HepG2 (cell line): ENCODE measurements around the gene RPL11. TPM values are rescaled to one million over a fixed set of nuclear protein-coding genes. Genes with fewer than 3 reads are reported as not detected.

Source experiments
- CBX2 ChIP-seq, 2 experiments: fragments of 200-600 bp in 1 of 2; sonication (generic); formaldehyde crosslinking in 1 of 2; IDR thresholded peaks; 2 replicates each; pipeline versions ENCODE4 v1.7.0 to v1.8.1; 2018 to 2022; ENCODE audit warnings: low read depth in 2 of 2, low read length in 1 of 2, mild to moderate bottlenecking in 1 of 2, missing genetic modification reagents in 1 of 2
- CEBPG ChIP-seq: IDR thresholded peaks from 2 replicates; pipeline ENCODE4 v1.6.1; 2016
- CSRNP1 ChIP-seq: sonication (generic); formaldehyde crosslinking; IDR thresholded peaks from 2 replicates; pipeline ENCODE4 v1.8.1; 2023; ENCODE audit warnings: mild to moderate bottlenecking, missing genetic modification reagents
- DMAP1 ChIP-seq: IDR thresholded peaks from 2 replicates; pipeline ENCODE4 v1.6.1; 2016
- ETV5 ChIP-seq: IDR thresholded peaks from 2 replicates; pipeline ENCODE4 v1.6.1; 2018; ENCODE audit warnings: missing biosample characterization, missing genetic modification reagents, inconsistent platforms, borderline replicate concordance
- FOXA1 ChIP-seq, 2 experiments: fragments of 450-650 bp in 1 of 2; sonication (generic) in 1 of 2; formaldehyde crosslinking in 1 of 2; IDR thresholded peaks; 2 replicates each; pipeline versions ENCODE4 v1.4.0 to v1.6.1; 2016 to 2020; ENCODE audit warnings: missing genetic modification reagents in 1 of 2
- GABPB1 ChIP-seq: IDR thresholded peaks from 2 replicates; pipeline ENCODE4 v1.6.1; 2016; ENCODE audit warnings: mild to moderate bottlenecking, missing genetic modification reagents, moderate library complexity, missing compliant biosample characterization
- HNF1A ChIP-seq, 2 experiments: sonication (generic) in 1 of 2; formaldehyde crosslinking in 1 of 2; IDR thresholded peaks; 2 replicates each; pipeline versions ENCODE4 v1.4.0 to v1.6.1; 2016 to 2020; ENCODE audit warnings: borderline replicate concordance in 1 of 2, low read depth in 1 of 2, mild to moderate bottlenecking in 1 of 2, missing genetic modification reagents in 1 of 2
- MAX ChIP-seq: IDR thresholded peaks from 2 replicates; pipeline ENCODE4 v1.6.1; 2012; ENCODE audit warnings: inconsistent platforms
- MIER3 ChIP-seq: IDR thresholded peaks from 2 replicates; pipeline ENCODE4 v1.6.1; 2016; ENCODE audit warnings: missing compliant biosample characterization, borderline replicate concordance
- SAP130 ChIP-seq: IDR thresholded peaks from 2 replicates; pipeline ENCODE4 v1.6.1; 2016; ENCODE audit warnings: low read depth
- SOX5 ChIP-seq: IDR thresholded peaks from 2 replicates; pipeline ENCODE4 v1.6.1; 2016; ENCODE audit warnings: borderline replicate concordance
- THAP11 ChIP-seq: IDR thresholded peaks from 2 replicates; pipeline ENCODE4 v1.6.1; 2016; ENCODE audit warnings: missing biosample characterization, missing genetic modification reagents
- USF2 ChIP-seq, 2 experiments: sonication (generic) in 1 of 2; formaldehyde crosslinking in 1 of 2; IDR thresholded peaks; 2 replicates each; pipeline versions ENCODE4 v1.5.1 to v1.6.1; 2011 to 2020; ENCODE audit warnings: borderline replicate concordance in 1 of 2, low read depth in 1 of 2, low read length in 1 of 2, mild to moderate bottlenecking in 1 of 2, missing genetic modification reagents in 1 of 2, moderate library complexity in 1 of 2
- ZEB1 ChIP-seq: IDR thresholded peaks from 2 replicates; pipeline ENCODE4 v1.6.1; 2012; ENCODE audit warnings: mild to moderate bottlenecking, low read depth, inconsistent platforms; ENCODE audit not compliant: insufficient replicate concordance
- ZGPAT ChIP-seq: IDR thresholded peaks from 2 replicates; pipeline ENCODE4 v1.6.1; 2016; ENCODE audit warnings: mild to moderate bottlenecking
- ZNF205 ChIP-seq: IDR thresholded peaks from 2 replicates; pipeline ENCODE4 v1.6.1; 2018; ENCODE audit warnings: missing biosample characterization, missing genetic modification reagents
- ZNF337 ChIP-seq: sonication (generic); formaldehyde crosslinking; IDR thresholded peaks from 2 replicates; pipeline ENCODE4 v1.5.1; 2020; ENCODE audit warnings: missing genetic modification reagents, low read depth, mild to moderate bottlenecking, borderline replicate concordance
- ZNF543 ChIP-seq: sonication (generic); formaldehyde crosslinking; IDR thresholded peaks from 2 replicates; pipeline ENCODE4 v1.4.0; 2020; ENCODE audit warnings: mild to moderate bottlenecking, missing genetic modification reagents
- polyA plus RNA-seq, 8 experiments: library from polyadenylated mRNA; depleted of rRNA in 3 of 8; stranded (reverse) in 7 of 8; unstranded in 1 of 8; fragments of >200 nt; fragmentation: Illumina TruSeq in 4 of 8; extraction: Trizol in 4 of 8; gene quantifications; 2 replicates each; pipeline versions ENCODE4 v1.2.1 to v1.2.3, GENCODE V29; 2011 to 2016; ENCODE audit warnings: low read depth in 4 of 8, missing spikeins in 1 of 8, mixed read lengths in 1 of 8; ENCODE audit not compliant: insufficient read depth in 1 of 8
- total RNA-seq, 5 experiments: library from RNA; depleted of rRNA; stranded (reverse); fragments of >200 nt; fragmentation: Illumina TruSeq; extraction: Trizol; gene quantifications; 2 replicates each; pipeline ENCODE4 v1.2.3, GENCODE V29; 2016; ENCODE audit warnings: low read depth in 1 of 5

Gene RPL11
- total and polyA plus RNA-seq, 2 of the 13 experiments (the other 11 are each of a cell fraction or from before 2014, with no cell fraction given): 1,682 to 2,010 TPM

GRCh38 chr1:23727362-23727811 lies 35.8 kb downstream of the RPL11 start (continued):
- no peak for TF ChIP-seq FOXA1 (IDR thresholded peaks at IDR 0.05)
- TF ChIP-seq FOXA1 (CRISPR knock-in tag; IDR thresholded peaks at IDR 0.05): peak; percentile 70
- TF ChIP-seq USF2 (IDR thresholded peaks at IDR 0.05; ENCODE audit: low read depth, low read length): 0 out of 2 replicates have a peak, but pooled peaks have one; percentile 35
- peak; percentile 52; the same call in 1 of the 2 replicates for TF ChIP-seq USF2 (CRISPR knock-in tag; IDR thresholded peaks at IDR 0.05; ENCODE audit: borderline replicate concordance)
- TF ChIP-seq HNF1A (IDR thresholded peaks at IDR 0.05; ENCODE audit: low read depth): 0 out of 2 replicates have a peak, but pooled peaks have one; percentile 51
- TF ChIP-seq HNF1A (CRISPR knock-in tag; IDR thresholded peaks at IDR 0.05; ENCODE audit: borderline replicate concordance): peak; percentile 60; the same call in 1 of the 2 replicates
- TF ChIP-seq ZGPAT: peak; percentile 58; the same call in 1 of the 2 replicates
- TF ChIP-seq CEBPG: peak; percentile 86
- TF ChIP-seq CBX2 (IDR thresholded peaks at IDR 0.05; ENCODE audit: low read depth, low read length): no peak
- TF ChIP-seq CBX2 (CRISPR knock-in tag; IDR thresholded peaks at IDR 0.05; ENCODE audit: low read depth): no peak
- peak; percentile 77; the same call in 1 of the 2 replicates for TF ChIP-seq SOX5 (CRISPR knock-in tag)
- 0 out of 2 replicates have a peak, but pooled peaks have one; percentile 26 for TF ChIP-seq GABPB1 (CRISPR knock-in tag)
- peak; percentile 12; the same call in 1 of the 2 replicates for TF ChIP-seq ETV5
- no peak for TF ChIP-seq ZNF543
- TF ChIP-seq ZEB1: peak; percentile 97
- TF ChIP-seq DMAP1 (CRISPR knock-in tag): peak; percentile 37; the same call in 1 of the 2 replicates
- peak; percentile 82; the same call in 1 of the 2 replicates for TF ChIP-seq ZNF205 (CRISPR knock-in tag)
- TF ChIP-seq SAP130 (CRISPR knock-in tag): peak; percentile 78
- TF ChIP-seq THAP11 (CRISPR knock-in tag): peak; percentile 68
- TF ChIP-seq MAX: peak; percentile 81
- TF ChIP-seq MIER3 (CRISPR knock-in tag): peak; percentile 28; the same call in 1 of the 2 replicates
- peak; percentile 35; the same call in 1 of the 2 replicates for TF ChIP-seq CSRNP1 (CRISPR knock-in tag)
- no peak for TF ChIP-seq ZNF337
